Neuronal stem cell (in vitro differentiated cells): ENCODE measurements around the gene THBS4.

Experiments used
- DNase-seq: peaks from one replicate; pipeline ENCODE4 v3.0.0-alpha.2; 2013; ENCODE audit warnings: low spot score
- H2AFZ ChIP-seq: one replicate; pipeline ENCODE4 v1.6.1; 2013; ENCODE audit warnings: mild to moderate bottlenecking, low read length, inconsistent platforms
- H2AK5ac ChIP-seq: 2 replicates; pipeline ENCODE4 v1.6.1; 2013; ENCODE audit warnings: low read depth, mild to moderate bottlenecking, inconsistent platforms, low read length, moderate library complexity, mixed read lengths
- H2BK120ac ChIP-seq: 2 replicates; pipeline ENCODE4 v1.6.1; 2013; ENCODE audit warnings: low read depth, mild to moderate bottlenecking, inconsistent platforms, low read length, moderate library complexity, mixed read lengths
- H2BK12ac ChIP-seq: one replicate; pipeline ENCODE4 v1.6.1; 2013; ENCODE audit warnings: low read length, inconsistent platforms
- H2BK15ac ChIP-seq: 2 replicates; pipeline ENCODE4 v1.6.1; 2013; ENCODE audit warnings: mild to moderate bottlenecking, low read length, inconsistent platforms, mixed read lengths
- H2BK5ac ChIP-seq: one replicate; pipeline ENCODE4 v1.6.1; 2013; ENCODE audit warnings: inconsistent platforms, mild to moderate bottlenecking, low read length, moderate library complexity
- H3K14ac ChIP-seq: one replicate; pipeline ENCODE4 v1.6.1; 2013; ENCODE audit warnings: low read length, inconsistent platforms
- H3K18ac ChIP-seq: 2 replicates; pipeline ENCODE4 v1.6.1; 2013; ENCODE audit warnings: low read length, inconsistent platforms
- H3K23ac ChIP-seq: 2 replicates; pipeline ENCODE4 v1.6.1; 2013; ENCODE audit warnings: low read depth, mild to moderate bottlenecking, mixed read lengths, low read length, inconsistent platforms; ENCODE audit not compliant: poor library complexity
- H3K27ac ChIP-seq: replicated peaks from 3 replicates; pipeline ENCODE4 v1.5.1; 2013; ENCODE audit warnings: low read length, inconsistent platforms
- H3K27me3 ChIP-seq, 3 experiments: 2 replicates each; pipeline ENCODE4 v1.6.1; 2013; ENCODE audit warnings: low read length in 3 of 3, mild to moderate bottlenecking in 2 of 3, inconsistent platforms in 1 of 3, low read depth in 1 of 3, mixed read lengths in 1 of 3, moderate library complexity in 1 of 3; ENCODE audit not compliant: control insufficient read depth in 3 of 3, insufficient read depth in 3 of 3
- H3K36me3 ChIP-seq, 2 donors: replicated peaks in 1 of 2; 2 replicates each; pipeline ENCODE4 v1.6.1; 2013; ENCODE audit warnings: low read length in 2 of 2; ENCODE audit not compliant: control insufficient read depth in 2 of 2, insufficient read depth in 2 of 2
- H3K4ac ChIP-seq: 2 replicates; pipeline ENCODE4 v1.6.1; 2013; ENCODE audit warnings: inconsistent platforms, mild to moderate bottlenecking, low read length, moderate library complexity
- H3K4me1 ChIP-seq, 2 donors: 1 replicate in 1 of 2; 2 replicates in 1 of 2; pipeline ENCODE4 v1.6.1; 2013; ENCODE audit warnings: low read length in 2 of 2, low read depth in 1 of 2; ENCODE audit not compliant: control insufficient read depth in 2 of 2, insufficient read depth in 1 of 2
- H3K4me2 ChIP-seq: one replicate; pipeline ENCODE4 v1.6.1; 2013; ENCODE audit warnings: mild to moderate bottlenecking, low read length, inconsistent platforms; ENCODE audit not compliant: insufficient read depth, poor library complexity, severe bottlenecking
- H3K4me3 ChIP-seq, 2 donors: 2 replicates each; pipeline ENCODE4 v1.5.1; 2013; ENCODE audit warnings: low read length in 2 of 2, mild to moderate bottlenecking in 2 of 2, inconsistent platforms in 1 of 2, moderate library complexity in 1 of 2
- H3K79me1 ChIP-seq: one replicate; pipeline ENCODE4 v1.6.1; 2013; ENCODE audit warnings: low read depth, mild to moderate bottlenecking, inconsistent platforms, low read length, moderate library complexity
- H3K9ac ChIP-seq: one replicate; pipeline ENCODE4 v1.6.1; 2013; ENCODE audit warnings: mild to moderate bottlenecking, low read depth, low read length, inconsistent platforms; ENCODE audit not compliant: poor library complexity
- H3K9me3 ChIP-seq, 2 donors: replicated peaks in 1 of 2; 2 replicates each; pipeline versions ENCODE3 to v1.6.1; 2013; ENCODE audit warnings: low read length in 2 of 2, mild to moderate bottlenecking in 2 of 2, inconsistent platforms in 1 of 2, low read depth in 1 of 2, mixed read lengths in 1 of 2, moderate library complexity in 1 of 2; ENCODE audit not compliant: control insufficient read depth in 2 of 2, insufficient read depth in 1 of 2
- H4K8ac ChIP-seq: one replicate; pipeline ENCODE4 v1.6.1; 2013; ENCODE audit warnings: low read depth, mild to moderate bottlenecking, inconsistent platforms, low read length, moderate library complexity
- H4K91ac ChIP-seq: one replicate; pipeline ENCODE4 v1.6.1; 2013; ENCODE audit warnings: low read length, low read depth, mild to moderate bottlenecking, inconsistent platforms; ENCODE audit not compliant: poor library complexity
- WGBS, 2 donors: extraction: QIAGEN DNeasy Blood & Tissue Kit; methylation state at CpG; one replicate each; pipeline ENCODE4 v1.1.7; 2013; ENCODE audit warnings: missing lambda C conversion rate in 2 of 2, mixed read lengths in 1 of 2; ENCODE audit not compliant: insufficient read length in 2 of 2, insufficient replicate concordance in 1 of 2; ENCODE audit errors: extremely low coverage in 2 of 2; 5-methylcytosine and 5-hydroxymethylcytosine counted together

THBS4 gene

GRCh38 chr5:80042330-80042729 is 7.2 kb downstream of the THBS4 start:
- Histone ChIP-seq H2AFZ (peak overlapping the region; percentile 12), H4K91ac (no peak overlapping the region), H2AK5ac (no peak overlapping the region), H3K4ac (no peak overlapping the region), H3K4me3 (no peak overlapping the region), H2BK120ac (no peak overlapping the region), H3K14ac (no peak overlapping the region), H2BK15ac (no peak overlapping the region), H3K4me2 (no peak overlapping the region), H3K18ac (no peak overlapping the region), H2BK12ac (no peak overlapping the region), H3K79me1 (no peaks in the 10 kb centered on the region), H4K8ac (no peak overlapping the region), H3K4me1 (peaks cover 5 to 9% of the 10 kb centered on the region in 2 donors), H2BK5ac (no peak overlapping the region), H3K27ac (peak overlapping the region; percentile 3), H3K9me3 (no peaks in the 10 kb centered on the region), H3K9ac (no peak overlapping the region), H3K23ac (no peak overlapping the region), H3K27me3 (no peaks in the 10 kb centered on the region), H3K36me3 (no peaks in the 10 kb centered on the region)
- WGBS, 2 donors: no CpG with 5 or more reads among the region's 3 CpGs
- no peak for DNase-seq

- Histone ChIP-seq H3K4me1 (peaks cover 5 to 9% of the 10 kb centered on the region in 2 donors), H4K8ac (no peak overlapping the region), H2AFZ (no peak overlapping the region), H2BK12ac (no peak overlapping the region), H2BK5ac (no peak overlapping the region), H2AK5ac (no peak overlapping the region), H3K9ac (no peak overlapping the region), H4K91ac (no peak overlapping the region), H3K14ac (no peak overlapping the region), H3K36me3 (no peaks in the 10 kb centered on the region), H3K23ac (no peak overlapping the region), H2BK15ac (no peak overlapping the region), H3K4me2 (no peak overlapping the region), H3K9me3 (no peaks in the 10 kb centered on the region), H3K27me3 (no peaks in the 10 kb centered on the region), H3K79me1 (no peaks in the 10 kb centered on the region), H3K4me3 (no peak overlapping the region), H3K4ac (no peak overlapping the region), H3K27ac (no peak overlapping the region), H2BK120ac (no peak overlapping the region), H3K18ac (no peak overlapping the region)
- no peak for DNase-seq
- no CpG with 5 or more reads among the region's 4 CpGs for WGBS, 2 donors
These were observed 8.0 kb downstream of the THBS4 start for GRCh38 chr5:80043187-80043586.

- Histone ChIP-seq H4K91ac (no peak overlapping the region), H3K4me3 (no peak overlapping the region), H3K9me3 (no peaks in the 10 kb centered on the region), H2BK12ac (no peak overlapping the region), H3K27me3 (no peaks in the 10 kb centered on the region), H2AFZ (no peak overlapping the region), H2BK15ac (no peak overlapping the region), H3K4ac (no peak overlapping the region), H4K8ac (no peak overlapping the region), H3K27ac (no peak overlapping the region), H3K4me2 (no peak overlapping the region), H3K9ac (no peak overlapping the region), H3K79me1 (no peaks in the 10 kb centered on the region), H2AK5ac (no peak overlapping the region), H3K14ac (no peak overlapping the region), H2BK5ac (no peak overlapping the region), H2BK120ac (no peak overlapping the region), H3K36me3 (no peaks in the 10 kb centered on the region), H3K18ac (no peak overlapping the region), H3K23ac (no peak overlapping the region), H3K4me1 (no peaks in the 10 kb centered on the region)
- no peak for DNase-seq
These were observed 13.1 kb downstream of the THBS4 start for GRCh38 chr5:80048084-80048780.

- no peak overlapping the region for H2BK120ac ChIP-seq
- no peaks in the 10 kb centered on the region for H3K27me3 ChIP-seq
- no peaks in the 10 kb centered on the region for H3K36me3 ChIP-seq
- WGBS, 2 donors: 100% methylated on average over 1 of the region's 8 CpGs
- H3K18ac ChIP-seq: no peak overlapping the region
- no peak overlapping the region for H3K23ac ChIP-seq
- no peak overlapping the region for H3K4ac ChIP-seq
- no peak overlapping the region for H3K4me2 ChIP-seq
- no peak overlapping the region for H2BK5ac ChIP-seq
- H2BK12ac ChIP-seq: no peak overlapping the region
- no peak overlapping the region for H4K8ac ChIP-seq
- no peak overlapping the region for H3K27ac ChIP-seq
- H2AK5ac ChIP-seq: no peak overlapping the region
- H3K9me3 ChIP-seq: peaks cover 0 to 2% of the 10 kb centered on the region in 2 donors
- no peak for DNase-seq
- H3K4me3 ChIP-seq: no peak overlapping the region
- no peak overlapping the region for H3K9ac ChIP-seq
- no peak overlapping the region for H3K14ac ChIP-seq
- no peaks in the 10 kb centered on the region for H3K4me1 ChIP-seq
- no peaks in the 10 kb centered on the region for H3K79me1 ChIP-seq
- no peak overlapping the region for H2BK15ac ChIP-seq
- no peak overlapping the region for H4K91ac ChIP-seq
- H2AFZ ChIP-seq: no peak overlapping the region
These were observed 17.3 kb downstream of the THBS4 start for GRCh38 chr5:80052464-80052863.
